Left ventricle myocardium inferior (tissue), 1 donor: ENCODE data around the gene ZDHHC12. TPM values are rescaled to one million over a fixed set of nuclear protein-coding genes. Genes with fewer than 3 reads are reported as not detected.

ENCODE experiments used
- DNase-seq: peaks from one replicate; pipeline ENCODE4 v3.0.0-alpha.2; 2020
- H3K27ac ChIP-seq: fragments of 200-600 bp; replicated peaks from 2 replicates; pipeline ENCODE4 v1.8.0; 2021
- H3K27me3 ChIP-seq: fragments of 200-600 bp; 2 replicates; pipeline ENCODE4 v1.8.0; 2021; ENCODE audit warnings: low read depth
- H3K36me3 ChIP-seq: fragments of 200-600 bp; 2 replicates; pipeline ENCODE4 v1.8.0; 2021
- H3K4me1 ChIP-seq: fragments of 200-600 bp; 2 replicates; pipeline ENCODE4 v1.8.0; 2021
- H3K4me3 ChIP-seq: fragments of 200-600 bp; 2 replicates; pipeline ENCODE4 v1.8.0; 2021; ENCODE audit warnings: mild to moderate bottlenecking, moderate library complexity
- H3K9me3 ChIP-seq: fragments of 200-600 bp; replicated peaks from 2 replicates; pipeline ENCODE4 v1.8.0; 2021
- intact Hi-C: fragments of 100-400 bp; cut with micrococcal nuclease; formaldehyde crosslinking; loops from one replicate; pipeline ENCODE4 v1.11.0; 2022
- total RNA-seq: library from RNA; stranded (reverse); fragmentation: NEBNext Ultra II Directional; extraction: Animal tissue kit (Norgen Biotek cat#: 25700); gene quantifications from one replicate; pipeline ENCODE4 v1.2.1, GENCODE V29; 2021
- TF ChIP-seq, protein P1 (sequence below): fragments of 200-600 bp; IDR thresholded peaks from 2 replicates; pipeline ENCODE4 v1.8.0; 2021; ENCODE audit warnings: antibody characterized with exemption, mild to moderate bottlenecking, borderline replicate concordance
- donor health status: DM: no; HTN: yes; CAD: no; lungs with severe emphysema.

ZDHHC12 gene
- total RNA-seq, 1 donor from 2014 or later = 6.3 TPM

DNA sequence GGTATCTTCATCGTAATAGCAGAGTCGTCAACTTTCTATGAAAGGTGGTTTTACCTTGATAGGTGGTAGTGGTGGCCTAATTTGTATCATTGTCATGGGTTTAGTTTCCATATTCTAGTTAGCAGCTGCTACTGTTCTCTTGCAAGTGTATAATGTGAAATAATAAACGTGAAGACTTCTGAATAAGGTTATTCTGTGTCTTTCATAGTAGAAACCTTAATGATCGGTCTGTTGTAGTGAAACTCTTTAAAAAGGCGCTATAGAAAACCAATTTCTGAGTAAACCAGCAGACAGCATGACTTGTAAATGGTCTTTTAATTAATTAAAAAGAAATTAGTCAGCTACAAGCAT lies 33.3 kb downstream of the ZDHHC12 start:
- peak overlapping the region; percentile 98 for H3K27ac ChIP-seq
- peaks cover 38% of the 10 kb centered on the region for H3K36me3 ChIP-seq
- TF ChIP-seq, protein P1, sequence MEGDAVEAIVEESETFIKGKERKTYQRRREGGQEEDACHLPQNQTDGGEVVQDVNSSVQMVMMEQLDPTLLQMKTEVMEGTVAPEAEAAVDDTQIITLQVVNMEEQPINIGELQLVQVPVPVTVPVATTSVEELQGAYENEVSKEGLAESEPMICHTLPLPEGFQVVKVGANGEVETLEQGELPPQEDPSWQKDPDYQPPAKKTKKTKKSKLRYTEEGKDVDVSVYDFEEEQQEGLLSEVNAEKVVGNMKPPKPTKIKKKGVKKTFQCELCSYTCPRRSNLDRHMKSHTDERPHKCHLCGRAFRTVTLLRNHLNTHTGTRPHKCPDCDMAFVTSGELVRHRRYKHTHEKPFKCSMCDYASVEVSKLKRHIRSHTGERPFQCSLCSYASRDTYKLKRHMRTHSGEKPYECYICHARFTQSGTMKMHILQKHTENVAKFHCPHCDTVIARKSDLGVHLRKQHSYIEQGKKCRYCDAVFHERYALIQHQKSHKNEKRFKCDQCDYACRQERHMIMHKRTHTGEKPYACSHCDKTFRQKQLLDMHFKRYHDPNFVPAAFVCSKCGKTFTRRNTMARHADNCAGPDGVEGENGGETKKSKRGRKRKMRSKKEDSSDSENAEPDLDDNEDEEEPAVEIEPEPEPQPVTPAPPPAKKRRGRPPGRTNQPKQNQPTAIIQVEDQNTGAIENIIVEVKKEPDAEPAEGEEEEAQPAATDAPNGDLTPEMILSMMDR = no peak
- peak overlapping the region; percentile 81 for H3K4me3 ChIP-seq
- H3K4me1 ChIP-seq = peaks cover 30% of the 10 kb centered on the region
- intact Hi-C loops = no loop called here
- H3K9me3 ChIP-seq = no peaks in the 10 kb centered on the region
- H3K27me3 ChIP-seq = no peaks in the 10 kb centered on the region
- DNase-seq = no peak

DNA sequence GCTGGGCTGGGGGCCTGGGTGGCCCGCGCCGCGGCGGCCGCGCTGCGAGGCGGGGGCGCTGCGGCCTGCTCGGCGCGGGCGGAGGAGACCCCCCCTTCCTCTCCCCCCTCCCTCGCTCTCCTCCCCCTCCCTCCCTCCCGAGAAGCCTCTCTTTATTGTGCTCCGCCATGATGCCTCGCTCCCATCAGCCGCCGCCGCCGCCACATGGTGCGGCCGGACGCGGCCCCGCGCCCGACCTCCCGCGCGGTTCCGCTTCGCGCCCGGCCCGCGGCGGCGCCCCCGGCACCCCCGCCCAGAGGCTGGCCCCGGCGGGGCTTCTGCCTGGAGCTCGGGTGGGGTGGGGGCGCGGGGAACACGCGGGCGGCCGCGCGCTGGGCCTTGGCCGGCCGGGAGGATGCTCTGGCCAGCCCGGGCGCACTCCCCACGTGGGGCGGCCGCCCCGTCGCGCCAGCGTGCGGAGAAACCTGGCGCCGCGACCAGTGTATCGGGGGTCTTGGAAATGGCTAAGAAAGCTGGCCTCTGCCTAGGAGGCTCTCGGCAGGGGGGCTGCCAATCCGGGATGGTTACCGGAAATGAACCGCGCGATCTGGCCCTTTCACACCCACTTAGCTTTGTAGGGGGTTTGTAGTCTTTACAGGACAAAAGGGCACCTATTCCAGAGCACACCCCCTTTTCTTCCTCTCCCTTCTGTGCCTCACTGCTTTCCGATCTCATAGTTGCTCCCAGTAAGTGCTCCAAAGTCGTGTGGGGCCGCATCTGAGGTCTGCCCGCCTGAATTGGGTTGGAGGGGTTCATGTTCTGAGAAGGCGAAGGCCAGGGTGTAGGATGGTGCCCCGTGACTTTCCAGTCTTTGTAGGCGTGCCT lies 33.9 kb downstream of the ZDHHC12 start:
- Histone ChIP-seq H3K4me1 (peaks cover 33% of the 10 kb centered on the region), H3K27me3 (no peaks in the 10 kb centered on the region), H3K36me3 (peaks cover 38% of the 10 kb centered on the region), H3K27ac (peak overlapping the region; percentile 98), H3K9me3 (no peaks in the 10 kb centered on the region), H3K4me3 (peak overlapping the region; percentile 81)
- TF ChIP-seq, protein P1 = no peak
- intact Hi-C loops = no loop called here
- no peak for DNase-seq

DNA sequence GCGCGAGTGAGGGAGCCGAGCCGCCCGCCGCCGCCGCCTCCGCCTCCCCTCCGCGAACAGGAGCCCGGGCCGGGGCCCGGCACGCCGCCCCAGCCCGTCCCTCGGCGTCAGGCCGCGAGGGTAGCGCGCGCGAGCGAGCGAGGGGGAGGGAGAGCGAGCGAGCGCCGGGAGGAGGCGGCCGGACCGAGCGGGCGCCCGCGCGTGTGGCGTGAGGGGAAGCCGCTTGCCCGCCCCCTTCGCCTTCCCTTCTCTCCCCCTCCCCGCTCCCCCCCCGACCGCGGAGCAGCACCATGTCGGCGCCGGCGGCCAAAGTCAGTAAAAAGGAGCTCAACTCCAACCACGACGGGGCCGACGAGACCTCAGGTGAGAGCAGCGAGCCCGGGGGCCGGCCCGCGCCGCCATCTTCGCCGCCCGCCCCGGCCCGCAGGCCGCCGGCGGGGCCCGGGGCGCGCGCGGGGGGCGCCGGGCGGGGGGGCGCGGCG lies 34.6 kb downstream of the ZDHHC12 start:
- Histone ChIP-seq H3K4me1 (peaks cover 40% of the 10 kb centered on the region), H3K4me3 (peak overlapping the region; percentile 81), H3K27ac (peak overlapping the region; percentile 98), H3K27me3 (no peaks in the 10 kb centered on the region), H3K36me3 (peaks cover 32% of the 10 kb centered on the region), H3K9me3 (no peaks in the 10 kb centered on the region)
- TF ChIP-seq, protein P1 = no peak
- intact Hi-C loops = no loop called here
- peak; percentile 67 for DNase-seq

DNA sequence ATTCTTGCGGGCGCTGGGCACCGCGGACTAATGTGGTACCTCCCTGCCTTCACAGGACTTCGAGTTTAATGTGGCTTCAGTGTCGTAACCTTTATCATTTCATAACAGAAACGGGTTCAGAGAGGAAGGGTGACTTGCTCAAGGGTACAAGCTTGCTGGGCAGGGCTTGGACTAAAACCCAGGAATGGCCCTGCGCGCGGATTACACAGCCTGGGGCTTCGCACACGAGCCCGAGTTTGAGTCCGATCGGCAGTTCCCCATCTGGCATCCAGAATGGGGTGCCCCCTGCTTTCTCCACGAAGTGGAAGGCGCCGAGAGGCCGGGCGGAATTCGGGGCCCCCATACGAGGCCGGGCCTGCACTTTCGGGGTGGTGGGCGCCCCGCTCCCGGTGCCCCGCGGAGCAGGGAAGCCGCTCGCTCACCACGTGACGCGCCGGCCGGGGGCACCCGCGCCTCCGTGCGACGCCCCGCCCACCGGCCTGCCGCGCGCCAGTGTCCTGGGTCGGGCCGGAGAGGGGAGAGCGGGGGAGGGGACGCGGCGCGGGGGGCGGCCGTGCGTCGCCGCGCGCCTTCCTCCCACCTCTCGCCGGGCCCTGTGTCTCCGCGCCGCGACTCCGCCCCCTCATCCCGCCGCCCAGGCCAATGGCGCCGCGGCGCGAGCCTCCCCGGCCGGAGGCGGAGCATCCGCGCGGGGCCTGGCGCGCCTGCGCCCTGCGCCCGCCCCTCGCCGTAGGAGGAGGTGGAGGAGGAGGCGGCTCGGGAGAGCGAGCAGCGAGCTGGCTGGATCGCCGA lies 35.2 kb downstream of the ZDHHC12 start, which contains the start of gene SET:
Gene SET (plus strand): TSS at position 722 of the 792 bp plus-strand sequence. CDS start 361 bp downstream, outside the sequence.
- peak within 1 kb of the TSS; percentile 98 for H3K27ac ChIP-seq
- TF ChIP-seq, protein P1 = no peak
- intact Hi-C loops = no loop called here

DNA sequence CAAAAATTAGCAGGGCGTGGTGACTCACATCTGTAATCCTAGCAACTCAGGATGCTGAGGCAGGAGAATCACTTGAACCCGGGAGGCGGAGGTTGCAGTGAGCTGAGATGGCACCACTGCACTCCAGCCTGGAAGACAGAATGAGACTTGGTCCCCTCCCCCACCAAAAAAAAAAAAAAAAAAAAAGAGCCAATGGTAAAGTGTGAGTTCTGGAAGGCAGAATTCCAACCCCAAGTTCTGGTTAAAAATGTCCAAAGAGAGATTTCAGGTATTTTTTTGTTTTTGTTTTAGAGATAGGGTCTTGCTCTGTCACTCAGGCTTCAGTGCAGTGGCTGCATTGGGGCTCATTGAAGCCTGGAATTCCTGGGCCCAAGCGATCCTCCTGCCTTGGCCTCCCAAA lies 36.5 kb downstream of the ZDHHC12 start:
- TF ChIP-seq, protein P1 = no peak
- Histone ChIP-seq H3K4me3 (no peak overlapping the region), H3K4me1 (peaks cover 53% of the 10 kb centered on the region), H3K9me3 (no peaks in the 10 kb centered on the region), H3K36me3 (peaks cover 13% of the 10 kb centered on the region), H3K27ac (no peak overlapping the region), H3K27me3 (no peaks in the 10 kb centered on the region)
- intact Hi-C loops = no loop called here
- DNase-seq = no peak

More for the DNA sequence above, 35.2 kb downstream of the ZDHHC12 start, which contains the start of gene SET:
- peaks cover 47% of the 10 kb centered on the region for H3K4me1 ChIP-seq
- peaks cover 26% of the 10 kb centered on the region for H3K36me3 ChIP-seq
- no peaks in the 10 kb centered on the region for H3K9me3 ChIP-seq
- peak within 1 kb of the TSS; percentile 81 for H3K4me3 ChIP-seq
- DNase-seq = peak; percentile 97
- no peaks in the 10 kb centered on the region for H3K27me3 ChIP-seq
